GM12875 (cell line): Measurements from ENCODE around the gene COMT.
"Not testable (repeated sequence)": the region's sequence is repeated elsewhere in the genome, so short reads cannot be mapped to it uniquely, and the experiment has no call there.

Source experiments
- H3K4me3 ChIP-seq: one replicate; pipeline ENCODE4 v1.5.1; 2011; ENCODE audit warnings: low read depth, low read length, control low read depth
- TF ChIP-seq, protein P1 (sequence below): IDR thresholded peaks from 2 replicates; pipeline ENCODE4 v1.5.1; 2011; ENCODE audit warnings: low read depth, mild to moderate bottlenecking, control low read depth, inconsistent platforms, low read length, moderate library complexity, borderline replicate concordance; ENCODE audit not compliant: insufficient read depth

COMT gene

DNA sequence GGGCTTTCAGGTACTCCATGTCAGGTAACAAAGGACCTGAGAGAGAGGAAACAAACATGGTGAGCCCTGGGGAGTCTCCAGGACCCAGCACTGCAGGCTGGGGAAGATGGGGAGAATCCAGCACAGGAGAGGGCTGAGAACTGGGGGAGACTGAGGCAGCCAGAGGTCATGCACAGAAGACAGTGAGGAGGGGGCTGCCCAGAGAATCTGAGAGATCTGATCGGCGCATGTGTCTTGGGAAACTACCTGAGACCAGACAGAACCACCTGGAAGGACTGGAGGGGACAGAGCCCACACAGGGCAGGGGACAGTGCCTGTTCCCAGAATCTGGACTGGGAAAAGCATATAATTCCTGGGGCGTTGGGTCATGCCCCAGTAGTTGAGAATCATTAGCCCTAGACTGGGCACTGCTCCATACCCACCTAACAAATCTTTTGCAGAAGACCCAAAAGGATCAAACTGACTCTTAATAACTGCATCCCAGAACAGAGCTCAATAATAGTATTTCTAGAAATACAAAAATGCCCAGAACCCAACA is 20.0 kb upstream of the COMT start:
- TF ChIP-seq, protein P1, sequence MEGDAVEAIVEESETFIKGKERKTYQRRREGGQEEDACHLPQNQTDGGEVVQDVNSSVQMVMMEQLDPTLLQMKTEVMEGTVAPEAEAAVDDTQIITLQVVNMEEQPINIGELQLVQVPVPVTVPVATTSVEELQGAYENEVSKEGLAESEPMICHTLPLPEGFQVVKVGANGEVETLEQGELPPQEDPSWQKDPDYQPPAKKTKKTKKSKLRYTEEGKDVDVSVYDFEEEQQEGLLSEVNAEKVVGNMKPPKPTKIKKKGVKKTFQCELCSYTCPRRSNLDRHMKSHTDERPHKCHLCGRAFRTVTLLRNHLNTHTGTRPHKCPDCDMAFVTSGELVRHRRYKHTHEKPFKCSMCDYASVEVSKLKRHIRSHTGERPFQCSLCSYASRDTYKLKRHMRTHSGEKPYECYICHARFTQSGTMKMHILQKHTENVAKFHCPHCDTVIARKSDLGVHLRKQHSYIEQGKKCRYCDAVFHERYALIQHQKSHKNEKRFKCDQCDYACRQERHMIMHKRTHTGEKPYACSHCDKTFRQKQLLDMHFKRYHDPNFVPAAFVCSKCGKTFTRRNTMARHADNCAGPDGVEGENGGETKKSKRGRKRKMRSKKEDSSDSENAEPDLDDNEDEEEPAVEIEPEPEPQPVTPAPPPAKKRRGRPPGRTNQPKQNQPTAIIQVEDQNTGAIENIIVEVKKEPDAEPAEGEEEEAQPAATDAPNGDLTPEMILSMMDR: no peak
- no peak overlapping the region for H3K4me3 ChIP-seq

GRCh38 chr22:19923914-19924513 is 17.6 kb upstream of the COMT start:
- no peak overlapping the region for H3K4me3 ChIP-seq
- TF ChIP-seq, protein P1: no peak

DNA sequence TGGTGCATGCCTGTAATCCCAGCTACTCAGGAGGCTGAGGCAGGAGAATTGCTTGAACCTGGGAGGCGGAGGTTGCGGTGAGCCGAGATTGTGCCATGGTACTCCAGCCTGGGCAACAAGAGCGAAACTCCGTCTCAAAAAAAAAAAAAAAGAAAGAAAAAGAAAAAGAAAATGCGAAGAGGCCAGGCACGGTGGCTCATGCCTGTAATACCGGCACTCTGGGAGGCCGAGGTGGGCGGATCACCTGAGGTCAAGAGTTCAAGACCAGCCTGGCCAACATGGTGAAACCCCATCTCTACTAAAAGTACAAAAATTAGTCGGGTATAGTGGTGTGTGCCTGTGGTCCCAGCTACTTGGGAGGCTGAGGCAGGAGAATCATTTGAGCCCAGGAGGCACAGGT is 15.5 kb upstream of the COMT start:
- not testable (repeated sequence) for H3K4me3 ChIP-seq

DNA sequence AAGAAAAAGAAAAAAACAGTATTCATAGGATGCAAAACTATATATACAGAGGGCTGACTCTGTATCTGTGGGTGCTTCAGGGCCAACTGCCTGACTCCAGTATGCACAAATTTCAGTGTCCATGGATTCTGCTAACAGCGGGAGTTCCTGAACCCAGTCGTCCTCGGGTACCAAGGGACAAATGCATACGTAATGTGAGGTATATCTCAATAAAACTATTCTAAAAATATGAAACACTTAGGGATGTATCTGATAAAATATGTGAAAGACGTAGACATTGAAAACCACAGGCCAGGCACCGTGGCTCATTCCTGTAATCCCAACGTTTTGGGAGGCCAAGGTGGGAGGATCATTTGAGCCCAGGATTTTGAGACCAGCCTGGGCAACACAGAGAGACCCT is 13.9 kb upstream of the COMT start:
- H3K4me3 ChIP-seq: no peak overlapping the region
- TF ChIP-seq, protein P1: no peak

DNA sequence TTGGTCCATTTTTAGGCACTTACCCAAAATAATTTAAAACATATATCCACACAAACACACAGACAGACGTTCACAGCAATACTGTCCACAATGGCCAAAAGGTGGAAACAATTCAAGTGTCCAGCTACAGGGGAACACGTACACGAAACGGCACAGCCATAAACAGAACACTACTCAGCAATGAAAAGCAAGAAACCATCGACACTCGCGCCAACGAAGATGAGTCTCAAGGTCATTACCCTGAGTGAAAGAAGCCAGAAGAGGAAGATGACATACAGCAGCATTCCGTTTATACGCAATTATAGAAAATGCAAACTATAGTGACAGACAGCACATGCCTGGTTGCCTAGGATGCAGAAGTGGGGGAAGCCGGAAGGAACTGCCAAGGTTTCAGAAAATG is 13.4 kb upstream of the COMT start:
- TF ChIP-seq, protein P1: no peak
- no peak overlapping the region for H3K4me3 ChIP-seq

DNA sequence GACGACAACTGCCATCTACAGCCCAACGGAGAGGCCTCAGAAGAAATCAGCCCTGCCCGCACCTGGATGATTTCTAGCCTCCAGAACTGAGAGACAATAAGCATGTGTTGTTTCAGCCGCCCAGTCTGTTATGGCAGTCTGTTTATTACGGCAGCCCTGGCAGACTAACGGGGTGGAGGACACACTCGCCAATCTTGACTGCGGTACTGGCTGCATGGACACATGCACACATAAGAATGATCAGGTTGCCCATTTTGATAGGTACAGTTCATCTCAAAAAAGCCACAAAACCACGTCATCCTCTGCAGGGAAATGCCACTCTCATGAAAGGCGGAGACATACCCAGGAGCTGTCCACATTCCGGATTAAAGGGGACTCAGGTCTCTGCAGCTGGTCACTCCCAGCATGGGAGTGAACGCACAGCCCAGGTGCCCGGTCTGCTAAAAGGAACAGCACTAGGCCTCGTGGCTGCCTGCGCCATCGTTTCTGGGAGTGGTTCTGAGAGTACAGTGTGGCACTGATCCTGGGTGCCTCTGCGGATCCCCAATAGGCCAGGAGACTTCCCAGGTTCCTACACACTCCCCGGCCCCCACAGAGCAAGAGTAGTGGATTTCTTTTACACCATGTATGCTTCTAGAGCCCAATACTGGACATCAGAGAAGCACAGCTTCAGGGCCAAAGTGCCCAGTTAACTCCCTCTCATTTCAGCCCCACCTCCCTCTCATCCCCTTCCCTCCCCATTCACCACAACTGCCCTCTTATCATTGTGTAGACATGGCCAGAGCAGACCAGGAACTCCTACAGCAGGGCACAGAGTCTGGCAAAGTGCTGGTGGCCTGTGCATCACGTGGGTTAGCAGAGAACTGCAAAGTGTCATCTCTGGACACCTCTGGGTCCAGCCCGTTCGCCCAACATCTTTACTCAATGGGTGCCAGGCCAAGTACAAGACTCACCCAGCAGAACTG is 11.7 kb upstream of the COMT start:
- TF ChIP-seq, protein P1: no peak
- H3K4me3 ChIP-seq: no peak overlapping the region

DNA sequence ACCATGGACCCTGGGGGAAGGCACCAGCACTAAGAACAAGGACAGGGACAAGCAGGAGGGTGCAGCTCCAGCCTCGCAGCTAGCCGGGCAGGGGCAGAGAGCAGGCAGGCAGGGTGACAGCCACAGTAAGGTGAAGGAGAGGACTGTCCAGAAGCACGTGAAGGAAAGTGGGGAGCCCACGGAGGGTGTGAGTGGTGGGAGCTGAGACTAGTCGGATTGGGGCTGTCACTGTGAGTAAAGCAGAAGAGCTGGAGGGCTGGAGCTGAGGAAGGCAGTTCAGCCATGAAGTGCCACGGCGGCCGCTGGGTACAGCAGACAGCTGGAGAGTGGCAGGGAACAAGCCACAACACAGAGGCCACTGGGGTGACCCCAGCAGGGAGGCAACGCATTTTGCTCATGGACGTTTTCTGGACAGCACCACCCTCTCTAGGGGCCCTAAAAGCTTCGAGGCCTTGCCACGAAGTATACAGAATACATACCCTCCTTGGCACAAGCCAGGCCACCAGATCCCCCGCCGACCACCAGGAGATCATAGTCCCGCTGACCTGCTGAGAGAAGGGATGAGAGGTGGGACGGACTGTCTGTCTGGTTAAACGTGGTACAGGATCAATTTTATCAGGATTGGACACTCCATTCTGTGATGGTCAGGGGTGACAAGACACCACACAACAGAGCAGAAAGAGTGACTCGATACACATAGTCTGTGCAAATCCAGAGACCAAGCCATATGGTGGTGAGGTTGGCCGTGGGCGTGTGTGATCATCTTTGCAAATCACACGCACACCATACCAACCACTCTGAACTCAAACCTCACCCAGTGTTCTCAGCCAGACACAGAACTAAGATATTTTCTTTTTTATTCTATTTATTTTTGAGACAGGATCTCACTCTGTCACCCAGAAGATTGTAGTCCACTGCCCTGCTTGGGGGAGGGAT is 10.8 kb upstream of the COMT start:
- no peak overlapping the region for H3K4me3 ChIP-seq
- TF ChIP-seq, protein P1: no peak
